Activated T-cell treated with anti-CD3 and anti-CD28 coated beads, Interleukin-2, amount 50 U/mL, for 4 hours (primary cell): Measurements from ENCODE around the gene MOB1A. TPM values are rescaled to one million over a fixed set of nuclear protein-coding genes. Genes with fewer than 3 reads are reported as not detected.
A peak's percentile ranks its signal among the peaks of the same experiment; 100 is the strongest.
"Not testable (repeated sequence)": the region's sequence is repeated elsewhere in the genome, so short reads cannot be mapped to it uniquely, and the experiment has no call there.

ENCODE experiments used
- ATAC-seq, 2 donors: fragments of 200-7000 bp; cut with Tn5 transposase; one replicate each; pipeline ENCODE4 v1.10.0; 2021
- DNase-seq: peaks from one replicate; pipeline ENCODE4 v3.0.0-alpha.2; 2020
- H3K27me3 Mint-ChIP-seq: one replicate; pipeline ENCODE4 v1.8.0; 2021; ENCODE audit warnings: low read depth, mixed read lengths
- H3K36me3 Mint-ChIP-seq: one replicate; pipeline ENCODE4 v1.8.0; 2022; ENCODE audit warnings: mixed read lengths; ENCODE audit not compliant: insufficient read depth
- H3K4me1 Mint-ChIP-seq: one replicate; pipeline ENCODE4 v1.8.0; 2021; ENCODE audit warnings: low read depth, mixed read lengths
- H3K4me3 Mint-ChIP-seq: one replicate; pipeline ENCODE4 v1.8.0; 2021; ENCODE audit warnings: mild to moderate bottlenecking, moderate library complexity, mixed read lengths
- H3K9me3 Mint-ChIP-seq: one replicate; pipeline ENCODE4 v1.8.0; 2021; ENCODE audit warnings: mixed read lengths
- total RNA-seq, 3 donors: library from RNA; stranded (reverse); gene quantifications; one replicate each; pipeline ENCODE4 v1.2.1, GENCODE V29; 2021

The MOB1A gene
- total RNA-seq, 3 donors from 2014 or later = 171 to 175 (median 173) TPM

- Mint-ChIP-seq H3K27me3 (no peaks in the 10 kb centered on the region), H3K4me3 (no peak overlapping the region), H3K9me3 (no peaks in the 10 kb centered on the region), H3K4me1 (peaks cover 11% of the 10 kb centered on the region), H3K36me3 (no peaks in the 10 kb centered on the region)
- DNase-seq = no peak
- ATAC-seq = no peak
These were observed 9.4 kb upstream of the MOB1A start for GRCh38 chr2:74188018-74188601.

GRCh38 chr2:74186706-74187105 lies 8.0 kb upstream of the MOB1A start:
- DNase-seq, H3K4me3 Mint-ChIP-seq, H3K36me3 Mint-ChIP-seq, H3K27me3 Mint-ChIP-seq, ATAC-seq, H3K9me3 Mint-ChIP-seq: not testable (repeated sequence)
- H3K4me1 Mint-ChIP-seq = peaks cover 13% of the 10 kb centered on the region

GRCh38 chr2:74186038-74186437 lies 7.4 kb upstream of the MOB1A start:
- DNase-seq (no peak), ATAC-seq (peak; percentile 98)
- Mint-ChIP-seq H3K36me3 (no peaks in the 10 kb centered on the region), H3K4me1 (peaks cover 13% of the 10 kb centered on the region), H3K9me3 (no peaks in the 10 kb centered on the region), H3K4me3 (peak overlapping the region; percentile 42), H3K27me3 (no peaks in the 10 kb centered on the region)

- no peaks in the 10 kb centered on the region for H3K27me3 Mint-ChIP-seq
- H3K4me1 Mint-ChIP-seq = peaks cover 18% of the 10 kb centered on the region
- no peak for ATAC-seq
- H3K4me3 Mint-ChIP-seq = no peak overlapping the region
- no peaks in the 10 kb centered on the region for H3K9me3 Mint-ChIP-seq
- H3K36me3 Mint-ChIP-seq = no peaks in the 10 kb centered on the region
- DNase-seq = no peak
These were observed 5.2 kb upstream of the MOB1A start for GRCh38 chr2:74183878-74184277.

DNA sequence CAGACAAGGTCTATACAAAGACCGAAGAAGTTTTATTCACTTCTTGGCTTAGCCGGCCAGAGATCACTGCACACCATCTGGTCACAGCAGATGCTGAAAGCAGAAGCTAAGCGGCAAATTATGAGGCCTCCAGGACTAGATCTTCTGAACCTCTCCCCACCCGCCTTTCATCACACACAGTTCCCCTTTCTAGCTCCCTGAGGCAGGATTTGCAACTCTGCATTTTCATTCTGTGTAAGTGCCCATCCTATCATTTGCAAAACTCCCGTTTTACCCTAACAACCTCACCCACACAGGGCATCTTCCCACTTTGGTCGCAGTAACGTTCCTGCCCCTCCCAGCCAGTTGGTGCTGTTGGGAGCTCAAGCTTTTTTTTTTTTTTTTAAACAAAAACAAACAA lies 3.1 kb upstream of the MOB1A start:
- no peak for ATAC-seq
- no peak overlapping the region for H3K4me3 Mint-ChIP-seq
- no peaks in the 10 kb centered on the region for H3K36me3 Mint-ChIP-seq
- no peaks in the 10 kb centered on the region for H3K9me3 Mint-ChIP-seq
- H3K4me1 Mint-ChIP-seq = peaks cover 24% of the 10 kb centered on the region
- no peak for DNase-seq
- no peaks in the 10 kb centered on the region for H3K27me3 Mint-ChIP-seq

DNA sequence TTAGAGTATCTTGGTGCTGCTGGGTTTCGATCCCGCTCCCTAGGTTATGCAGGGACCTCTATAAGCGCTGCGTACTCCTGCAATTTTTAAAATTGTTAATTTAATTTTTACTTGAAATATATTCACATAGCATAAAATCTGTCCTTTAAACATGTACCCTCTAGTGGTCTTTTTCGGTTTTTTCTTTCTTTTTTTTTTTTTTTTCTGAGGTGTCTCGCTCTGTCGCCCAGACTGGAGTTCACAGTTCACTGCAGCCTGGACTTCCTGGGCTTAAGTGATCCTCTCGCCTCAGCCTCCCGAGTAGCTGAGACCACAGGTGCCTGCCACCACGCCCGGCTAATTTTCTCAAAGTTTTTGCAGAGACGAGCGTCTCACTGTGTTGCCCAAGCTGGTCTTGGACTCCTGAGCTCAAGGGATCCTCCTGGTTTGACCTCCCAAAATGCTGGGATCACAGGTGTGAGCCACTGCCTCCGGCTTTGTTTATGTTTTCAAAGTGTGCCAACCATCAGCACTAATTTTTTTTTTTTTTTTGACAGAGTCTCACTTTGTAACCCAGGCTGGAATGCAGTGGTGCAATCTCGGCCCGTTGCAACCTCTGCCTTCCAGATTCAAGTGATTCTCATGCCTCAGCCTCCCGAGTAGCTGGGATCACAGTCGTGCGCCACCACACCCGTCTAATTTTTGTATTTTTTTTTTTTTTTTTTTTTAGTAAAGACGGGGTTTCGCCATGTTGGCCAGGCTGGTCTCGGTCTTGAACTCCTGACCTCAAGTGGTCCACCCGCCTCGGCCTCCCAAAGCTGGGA lies 585 bp upstream of the MOB1A start:
- Mint-ChIP-seq H3K27me3 (no peaks in the 10 kb centered on the region), H3K4me1 (peaks cover 35% of the 10 kb centered on the region), H3K9me3 (no peaks in the 10 kb centered on the region), H3K36me3 (peaks cover 8% of the 10 kb centered on the region), H3K4me3 (peak overlapping the region; percentile 88)
- peak in 1 of 2 donors; percentile 7 for ATAC-seq
- DNase-seq = no peak

DNA sequence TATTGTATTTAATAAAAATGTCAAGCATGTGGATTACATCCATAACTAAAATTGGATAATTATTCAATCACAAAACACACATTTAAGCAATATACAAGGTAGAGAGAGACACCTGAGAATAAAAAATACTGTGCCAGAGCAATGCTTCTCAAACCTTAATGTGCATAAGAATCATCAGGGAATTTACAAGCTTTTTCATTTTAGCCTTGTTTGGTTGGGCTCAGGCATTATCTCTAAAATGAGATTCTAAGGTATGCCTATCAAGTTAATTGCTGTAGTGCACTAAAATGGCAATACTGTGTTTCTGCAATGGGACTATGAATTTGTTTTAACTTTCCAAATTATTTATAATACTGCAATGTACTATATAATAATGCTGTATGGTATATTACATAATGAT lies 983 bp downstream of the MOB1A start:
- no peak for ATAC-seq

DNA sequence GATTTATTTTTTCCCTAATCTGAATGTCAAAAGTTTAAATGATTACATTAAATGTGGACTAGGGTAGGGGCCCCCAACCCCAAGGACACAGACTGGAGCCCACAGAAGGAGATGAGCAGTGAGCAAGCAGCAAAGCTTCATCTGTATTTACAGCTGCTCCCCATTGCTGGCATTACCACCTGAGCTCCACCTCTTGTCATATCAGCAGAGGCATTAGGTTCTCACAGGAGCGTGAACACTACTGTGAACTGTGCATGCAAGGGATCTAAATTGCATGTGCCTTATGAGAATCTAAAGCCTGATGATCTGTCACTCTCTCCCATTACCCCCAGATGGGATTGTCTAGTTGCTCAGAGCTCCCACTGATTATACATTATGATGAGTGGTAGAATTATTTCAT lies 3.8 kb downstream of the MOB1A start:
- peaks cover 46% of the 10 kb centered on the region for H3K4me1 Mint-ChIP-seq
- H3K27me3 Mint-ChIP-seq = no peaks in the 10 kb centered on the region
- H3K4me3 Mint-ChIP-seq = peak overlapping the region; percentile 20

More for the DNA sequence above, 983 bp downstream of the MOB1A start:
- H3K27me3 Mint-ChIP-seq = no peaks in the 10 kb centered on the region
- no peak for DNase-seq
- H3K4me3 Mint-ChIP-seq = peak overlapping the region; percentile 88
- peaks cover 41% of the 10 kb centered on the region for H3K4me1 Mint-ChIP-seq
- H3K36me3 Mint-ChIP-seq = peaks cover 8% of the 10 kb centered on the region
- H3K9me3 Mint-ChIP-seq = no peaks in the 10 kb centered on the region

DNA sequence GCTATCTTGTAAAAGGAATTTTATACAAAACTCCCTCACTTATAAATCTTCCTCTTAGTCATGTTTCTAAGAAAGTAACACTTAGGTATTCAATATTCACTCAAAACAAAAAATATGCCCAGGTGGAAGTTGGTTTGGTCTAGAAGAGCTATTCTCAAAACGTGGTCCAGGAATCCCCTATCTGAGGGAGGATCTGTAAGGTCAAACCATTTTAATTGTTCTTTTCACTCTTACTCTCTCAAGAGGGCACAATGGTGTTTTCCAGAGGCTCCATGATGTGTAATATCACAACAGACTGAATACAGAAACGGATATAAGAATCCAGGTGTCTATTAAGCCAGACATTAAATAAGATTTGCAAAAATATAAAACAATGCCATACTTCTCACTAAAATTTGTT lies 9.9 kb downstream of the MOB1A start:
- Mint-ChIP-seq H3K27me3 (no peaks in the 10 kb centered on the region), H3K4me3 (no peak overlapping the region), H3K4me1 (peaks cover 20% of the 10 kb centered on the region), H3K36me3 (peaks cover 35% of the 10 kb centered on the region), H3K9me3 (peaks cover 6% of the 10 kb centered on the region)
- ATAC-seq = peak; percentile 37 to 54
- DNase-seq = no peak

More for the DNA sequence above, 3.8 kb downstream of the MOB1A start:
- Mint-ChIP-seq H3K36me3 (peaks cover 16% of the 10 kb centered on the region), H3K9me3 (no peaks in the 10 kb centered on the region)
- ATAC-seq (no peak), DNase-seq (no peak)

DNA sequence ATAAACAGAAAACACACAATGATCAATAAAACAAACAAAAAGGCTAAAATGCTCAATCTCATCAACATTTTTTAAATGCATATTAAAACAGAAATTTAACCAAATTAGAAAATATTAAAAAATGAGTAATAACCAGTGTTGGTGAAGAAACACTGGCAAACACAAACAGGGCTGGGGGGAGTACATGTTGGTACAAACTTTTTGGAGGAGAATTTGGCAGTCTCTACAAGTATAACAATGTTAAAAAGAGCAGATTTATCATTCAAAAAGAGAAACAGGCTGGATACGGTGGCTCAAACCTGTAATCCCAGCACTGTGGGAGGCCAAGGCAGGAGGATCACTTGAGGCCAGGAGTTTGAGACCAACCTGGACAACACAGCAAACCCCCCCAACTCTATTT lies 13.9 kb downstream of the MOB1A start:
- Mint-ChIP-seq H3K36me3 (peaks cover 43% of the 10 kb centered on the region), H3K9me3 (peaks cover 6% of the 10 kb centered on the region), H3K27me3 (no peaks in the 10 kb centered on the region), H3K4me1 (peaks cover 8% of the 10 kb centered on the region), H3K4me3 (no peak overlapping the region)
- DNase-seq (no peak), ATAC-seq (no peak)

- no peak for ATAC-seq
- Mint-ChIP-seq H3K36me3 (peaks cover 43% of the 10 kb centered on the region), H3K4me1 (peaks cover 1% of the 10 kb centered on the region), H3K4me3 (no peak overlapping the region), H3K9me3 (peaks cover 6% of the 10 kb centered on the region), H3K27me3 (no peaks in the 10 kb centered on the region)
- DNase-seq = no peak
These were observed 15.7 kb downstream of the MOB1A start for GRCh38 chr2:74162951-74163350.

DNA sequence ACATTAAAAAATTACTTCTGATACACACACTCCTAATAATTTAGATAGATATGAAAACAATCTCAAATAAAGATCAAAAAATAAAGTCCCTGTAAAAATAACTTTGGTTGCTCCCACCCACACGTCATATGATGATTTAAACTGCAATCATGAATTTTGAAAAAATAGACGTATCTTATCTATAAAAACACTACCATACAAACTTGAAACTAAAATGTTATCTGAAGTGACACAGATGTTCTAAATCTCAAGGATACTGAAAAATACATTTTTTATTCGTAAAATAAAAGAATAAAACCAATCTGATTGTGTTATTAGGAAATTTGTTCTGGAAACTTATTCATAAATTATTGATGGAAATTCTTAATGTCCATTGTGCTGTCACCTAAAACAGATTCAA lies 22.8 kb downstream of the MOB1A start:
- DNase-seq = no peak
- Mint-ChIP-seq H3K27me3 (no peaks in the 10 kb centered on the region), H3K9me3 (no peaks in the 10 kb centered on the region), H3K4me3 (no peak overlapping the region), H3K4me1 (no peaks in the 10 kb centered on the region), H3K36me3 (peaks cover 30% of the 10 kb centered on the region)
- ATAC-seq = no peak

GRCh38 chr2:74152954-74153353 lies 25.7 kb downstream of the MOB1A start:
- DNase-seq (no peak), ATAC-seq (no peak)
- H3K27me3 Mint-ChIP-seq = no peaks in the 10 kb centered on the region
- no peak overlapping the region for H3K4me3 Mint-ChIP-seq
- no peaks in the 10 kb centered on the region for H3K9me3 Mint-ChIP-seq
- H3K36me3 Mint-ChIP-seq = peaks cover 18% of the 10 kb centered on the region
- H3K4me1 Mint-ChIP-seq = no peaks in the 10 kb centered on the region

DNA sequence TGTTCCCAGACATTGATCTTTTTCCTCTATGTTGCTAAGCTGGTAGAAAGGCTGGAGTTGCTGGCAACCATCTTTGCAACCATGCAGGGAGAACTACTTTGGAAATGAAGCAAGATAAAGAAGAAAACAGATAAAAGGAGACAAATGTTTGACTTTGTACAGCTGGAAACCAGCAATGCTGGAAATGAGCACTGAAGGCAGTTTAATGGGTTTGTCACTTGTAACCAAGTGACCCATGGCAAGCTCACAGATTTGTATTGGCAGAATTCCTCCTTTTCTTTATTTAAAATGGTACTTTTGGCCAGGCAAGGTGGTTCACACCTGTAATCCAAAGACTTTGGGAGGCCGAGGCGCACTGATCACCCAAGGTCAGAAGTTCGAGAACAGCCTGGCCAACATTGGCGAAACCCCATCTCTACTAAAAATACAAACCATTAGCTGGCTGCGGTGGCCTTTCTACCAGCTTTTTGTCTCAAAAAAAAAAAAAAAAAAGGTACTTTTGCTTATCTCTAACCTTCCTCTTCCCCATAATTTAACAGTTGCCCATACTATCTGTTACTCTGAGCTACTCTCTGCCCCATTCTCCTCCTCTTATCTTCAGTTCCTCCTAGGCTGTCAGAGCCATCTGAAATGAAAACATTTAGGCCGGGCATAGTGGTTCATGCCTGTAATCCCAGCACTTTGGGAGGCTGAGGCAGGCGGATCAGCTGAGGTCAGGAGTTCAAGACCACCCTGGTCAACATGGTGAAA lies 28.9 kb downstream of the MOB1A start:
- DNase-seq = no peak
- H3K4me3 Mint-ChIP-seq = no peak overlapping the region
- H3K36me3 Mint-ChIP-seq = peaks cover 8% of the 10 kb centered on the region
- no peak for ATAC-seq
- no peaks in the 10 kb centered on the region for H3K9me3 Mint-ChIP-seq
- no peaks in the 10 kb centered on the region for H3K4me1 Mint-ChIP-seq
- no peaks in the 10 kb centered on the region for H3K27me3 Mint-ChIP-seq

DNA sequence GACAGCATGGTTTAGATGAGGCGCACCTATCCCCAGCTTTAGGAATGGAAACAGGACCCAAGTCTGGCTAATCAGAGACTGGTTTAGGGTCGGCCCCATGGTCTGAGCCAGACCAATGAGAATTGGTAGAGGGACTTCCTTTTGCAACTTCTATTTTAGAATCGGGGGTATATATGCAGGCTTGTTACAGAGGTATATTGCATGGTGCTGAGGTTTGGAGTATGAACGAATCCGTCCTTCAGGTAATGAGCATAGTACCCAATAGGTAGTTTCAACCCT lies 29.5 kb downstream of the MOB1A start:
- no peaks in the 10 kb centered on the region for H3K9me3 Mint-ChIP-seq
- H3K4me3 Mint-ChIP-seq = no peak overlapping the region
- H3K4me1 Mint-ChIP-seq = no peaks in the 10 kb centered on the region
- DNase-seq = no peak
- H3K27me3 Mint-ChIP-seq = no peaks in the 10 kb centered on the region
- no peak for ATAC-seq
- peaks cover 8% of the 10 kb centered on the region for H3K36me3 Mint-ChIP-seq
